ENCODE results near the gene CT45A7. TPM values are rescaled to one million over a fixed set of nuclear protein-coding genes. Genes with fewer than 3 reads are reported as not detected.
"Not testable (repeated sequence)": the region's sequence is repeated elsewhere in the genome, so short reads cannot be mapped to it uniquely, and the experiment has no call there.

The CT45A7 gene
- total RNA-seq (2012; rRNA removed) (not detected in 2 replicates), polyA plus RNA-seq (2012; rRNA removed) (not detected in 2 replicates), Bru-seq, nascent RNA (not detected), BruChase-seq, experiment 1, labeled RNA remaining after a 6-hour chase (not detected), BruChase-seq, experiment 2, labeled RNA remaining after a 2-hour chase (not detected)
- polyA plus RNA-seq (2012; cell fraction: cytosol; rRNA removed) = not detected in 2 replicates
- polyA plus RNA-seq (2012; cell fraction: nucleus; rRNA removed; ENCODE audit: low replicate concordance) = not detected in 2 replicates
- long read RNA-seq = 0 reads

GRCh38 chrX:135837180-135837579, at the start of gene CT45A7:
TSS of gene CT45A7 (minus strand) at chrX:135837280. CDS start at chrX:135833533, 3,747 bp downstream.
- H3K27me3 ChIP-seq (ENCODE audit: control insufficient read depth, insufficient read depth, low read length); DNase-seq; H3K4ac ChIP-seq (ENCODE audit: low read depth, low read length); H2BK15ac ChIP-seq (ENCODE audit: low read depth, low read length); ATAC-seq (ENCODE audit: low read depth); H3K14ac ChIP-seq (replicated peaks; ENCODE audit: low read depth, low read length); intact Hi-C loops (cut with micrococcal nuclease); H3K56ac ChIP-seq (ENCODE audit: extremely low read depth, insufficient read depth, low read length); CTCF ChIA-PET; H2AK5ac ChIP-seq (ENCODE audit: low read depth, low read length); H4K8ac ChIP-seq (ENCODE audit: low read depth in 2 of 2, low read length in 2 of 2); H3K4me2 ChIP-seq (ENCODE audit: low read depth, low read length); H4K5ac ChIP-seq (ENCODE audit: low read depth, low read length); H3K4me1 ChIP-seq (ENCODE audit: control insufficient read depth, insufficient read depth, low read length); H3K9me3 ChIP-seq (ENCODE audit: control insufficient read depth, insufficient read depth, low read length); H2AFZ ChIP-seq (replicated peaks; ENCODE audit: low read length, poor library complexity); H3K79me1 ChIP-seq (ENCODE audit: low read depth in 1 of 2, low read length in 2 of 2); in situ Hi-C loops (cut with MboI; ENCODE audit: low sequenced_read_pairs); H2AK9ac ChIP-seq (replicated peaks; ENCODE audit: low read depth, low read length, poor library complexity); H3K9me1 ChIP-seq (ENCODE audit: insufficient read depth, low read length); BruUV-seq (replicated peaks); H2BK5ac ChIP-seq (ENCODE audit: low read depth, low read length, poor library complexity, severe bottlenecking); H4K91ac ChIP-seq (ENCODE audit: insufficient read depth, low read depth, low read length); dilution Hi-C loops (cut with HindIII; ENCODE audit: low sequenced_read_pairs, unreplicated experiment); H4K20me1 ChIP-seq (ENCODE audit: insufficient read depth, low read length); POLR2A ChIA-PET (ENCODE audit: unreplicated experiment); H2BK20ac ChIP-seq (ENCODE audit: low read depth, low read length); H3K23ac ChIP-seq (ENCODE audit: low read depth, low read length); H2BK120ac ChIP-seq (ENCODE audit: low read depth, low read length); H3K36me3 ChIP-seq (ENCODE audit: control insufficient read depth, insufficient read depth, low read length); H3K4me3 ChIP-seq (ENCODE audit: insufficient read depth, low read depth, low read length); H3K9ac ChIP-seq (ENCODE audit: low read depth, low read length); H3K27ac ChIP-seq (ENCODE audit: insufficient read depth, low read length); H3K18ac ChIP-seq (ENCODE audit: low read depth, low read length): not testable (repeated sequence)
- no CpG with 5 or more reads among the region's 17 CpGs for WGBS, 2 experiments (ENCODE audit: extremely low coverage in 2 of 2, insufficient read length in 1 of 2)

- H4K5ac ChIP-seq (ENCODE audit: low read depth, low read length); dilution Hi-C loops (cut with HindIII; ENCODE audit: low sequenced_read_pairs, unreplicated experiment); H2BK20ac ChIP-seq (ENCODE audit: low read depth, low read length); H3K23ac ChIP-seq (ENCODE audit: low read depth, low read length); CTCF ChIA-PET; H3K14ac ChIP-seq (replicated peaks; ENCODE audit: low read depth, low read length); POLR2A ChIA-PET (ENCODE audit: unreplicated experiment); H3K4me3 ChIP-seq (ENCODE audit: insufficient read depth, low read depth, low read length); H3K4me1 ChIP-seq (ENCODE audit: control insufficient read depth, insufficient read depth, low read length); H3K27ac ChIP-seq (ENCODE audit: insufficient read depth, low read length); H4K91ac ChIP-seq (ENCODE audit: insufficient read depth, low read depth, low read length); H4K8ac ChIP-seq (ENCODE audit: low read depth in 2 of 2, low read length in 2 of 2); H2AK9ac ChIP-seq (replicated peaks; ENCODE audit: low read depth, low read length, poor library complexity); DNase-seq; H3K36me3 ChIP-seq (ENCODE audit: control insufficient read depth, insufficient read depth, low read length); H3K79me1 ChIP-seq (ENCODE audit: low read depth in 1 of 2, low read length in 2 of 2); H3K9me3 ChIP-seq (ENCODE audit: control insufficient read depth, insufficient read depth, low read length); H2AK5ac ChIP-seq (ENCODE audit: low read depth, low read length); H3K27me3 ChIP-seq (ENCODE audit: control insufficient read depth, insufficient read depth, low read length); H4K20me1 ChIP-seq (ENCODE audit: insufficient read depth, low read length); H3K4ac ChIP-seq (ENCODE audit: low read depth, low read length); BruUV-seq (replicated peaks); H3K9ac ChIP-seq (ENCODE audit: low read depth, low read length); H2AFZ ChIP-seq (replicated peaks; ENCODE audit: low read length, poor library complexity); in situ Hi-C loops (cut with MboI; ENCODE audit: low sequenced_read_pairs); H2BK5ac ChIP-seq (ENCODE audit: low read depth, low read length, poor library complexity, severe bottlenecking); H2BK120ac ChIP-seq (ENCODE audit: low read depth, low read length); H3K4me2 ChIP-seq (ENCODE audit: low read depth, low read length); H3K56ac ChIP-seq (ENCODE audit: extremely low read depth, insufficient read depth, low read length); H3K18ac ChIP-seq (ENCODE audit: low read depth, low read length); intact Hi-C loops (cut with micrococcal nuclease); H2BK15ac ChIP-seq (ENCODE audit: low read depth, low read length); ATAC-seq (ENCODE audit: low read depth); H3K9me1 ChIP-seq (ENCODE audit: insufficient read depth, low read length): not testable (repeated sequence)
- no CpG with 5 or more reads among the region's 5 CpGs for WGBS, 2 experiments (ENCODE audit: extremely low coverage in 2 of 2, insufficient read length in 1 of 2)
Measured at GRCh38 chrX:135882741-135883140, 45.7 kb upstream of the CT45A7 start.

Data from IMR-90 (cell line).